Fibroblast of mammary gland (primary cell): Measurements from ENCODE around the gene FBXO3.
A peak's percentile ranks its signal among the peaks of the same experiment; 100 is the strongest.

Experiments used
- DNase-seq: peaks from one replicate; pipeline ENCODE4 v3.0.0-alpha.2; 2010; ENCODE audit warnings: low read depth
- H3K4me3 ChIP-seq: 2 replicates; pipeline ENCODE4 v1.5.1; 2011; ENCODE audit warnings: low read depth, mild to moderate bottlenecking, low read length, moderate library complexity; ENCODE audit not compliant: control insufficient read depth
- TF ChIP-seq, protein P1 (sequence below): conservative IDR thresholded peaks from 2 replicates; pipeline ENCODE4 v1.5.1; 2011; ENCODE audit warnings: low read depth, low read length, inconsistent platforms; ENCODE audit not compliant: control insufficient read depth, insufficient read depth

The FBXO3 gene

DNA sequence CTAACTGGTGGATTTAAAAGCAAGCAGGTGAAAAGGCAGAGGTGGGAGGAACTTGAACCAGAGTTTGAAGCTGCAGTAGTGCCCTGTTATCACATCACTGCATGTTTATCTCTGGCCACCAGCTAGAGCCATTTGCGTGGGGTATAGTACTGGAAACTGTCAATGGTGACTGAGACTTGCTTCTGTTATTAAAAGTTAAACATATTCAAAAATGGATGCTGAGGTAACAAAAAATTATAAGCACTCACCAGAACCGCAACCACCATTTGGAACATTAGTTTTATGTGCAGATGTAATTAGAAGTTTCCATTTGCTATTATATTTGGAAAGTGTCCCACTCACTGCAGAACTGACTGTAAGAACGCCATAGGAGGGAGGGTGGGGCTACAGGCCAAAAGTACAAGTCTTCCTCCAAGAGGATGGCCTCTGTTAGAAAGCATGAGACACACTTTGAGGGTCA is 36.9 kb downstream of the FBXO3 start:
- no peak overlapping the region for H3K4me3 ChIP-seq
- DNase-seq: peak; percentile 49
- TF ChIP-seq, protein P1, sequence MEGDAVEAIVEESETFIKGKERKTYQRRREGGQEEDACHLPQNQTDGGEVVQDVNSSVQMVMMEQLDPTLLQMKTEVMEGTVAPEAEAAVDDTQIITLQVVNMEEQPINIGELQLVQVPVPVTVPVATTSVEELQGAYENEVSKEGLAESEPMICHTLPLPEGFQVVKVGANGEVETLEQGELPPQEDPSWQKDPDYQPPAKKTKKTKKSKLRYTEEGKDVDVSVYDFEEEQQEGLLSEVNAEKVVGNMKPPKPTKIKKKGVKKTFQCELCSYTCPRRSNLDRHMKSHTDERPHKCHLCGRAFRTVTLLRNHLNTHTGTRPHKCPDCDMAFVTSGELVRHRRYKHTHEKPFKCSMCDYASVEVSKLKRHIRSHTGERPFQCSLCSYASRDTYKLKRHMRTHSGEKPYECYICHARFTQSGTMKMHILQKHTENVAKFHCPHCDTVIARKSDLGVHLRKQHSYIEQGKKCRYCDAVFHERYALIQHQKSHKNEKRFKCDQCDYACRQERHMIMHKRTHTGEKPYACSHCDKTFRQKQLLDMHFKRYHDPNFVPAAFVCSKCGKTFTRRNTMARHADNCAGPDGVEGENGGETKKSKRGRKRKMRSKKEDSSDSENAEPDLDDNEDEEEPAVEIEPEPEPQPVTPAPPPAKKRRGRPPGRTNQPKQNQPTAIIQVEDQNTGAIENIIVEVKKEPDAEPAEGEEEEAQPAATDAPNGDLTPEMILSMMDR: no peak

DNA sequence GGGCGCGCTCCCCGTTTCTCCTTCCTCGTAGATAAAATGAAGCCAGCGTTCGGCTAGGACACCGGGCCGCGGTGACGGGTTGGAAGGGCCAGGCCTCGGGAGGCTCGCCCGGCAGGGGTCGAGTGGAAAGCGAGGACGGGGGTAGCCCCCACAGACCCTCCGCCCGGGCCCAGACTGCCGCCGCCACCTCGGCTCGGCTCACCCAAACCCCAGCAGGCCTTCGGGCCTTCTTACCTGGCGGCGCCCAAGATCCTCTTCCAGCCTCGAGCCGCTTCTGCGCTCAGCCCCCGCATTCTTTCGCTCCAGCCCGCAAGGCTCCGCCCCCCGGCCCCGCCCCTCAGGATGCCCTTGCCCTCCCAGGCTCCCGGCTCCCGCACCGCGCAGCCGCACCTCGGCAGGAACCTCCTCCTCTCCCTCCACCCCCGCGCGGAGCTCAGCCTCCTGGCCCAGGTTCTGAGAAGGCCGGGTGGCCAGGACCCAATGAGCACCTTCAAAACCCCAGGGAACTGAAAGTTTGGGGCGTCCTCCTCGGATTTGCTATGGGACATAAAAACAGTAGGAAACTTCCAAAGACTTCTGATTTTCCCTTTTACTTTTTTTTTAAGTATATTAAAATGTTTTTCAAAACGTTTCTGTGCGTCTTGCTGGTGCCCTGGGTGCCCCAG is 38.0 kb downstream of the FBXO3 start, which contains the start of gene CD59:
Gene CD59, minus strand, starts transcription at position 276 of the 665 bp plus-strand sequence. CDS start 13,978 bp downstream, outside the sequence.
- TF ChIP-seq, protein P1: no peak
- DNase-seq: peak; percentile 88
- peak within 1 kb of the TSS; percentile 75 for H3K4me3 ChIP-seq

DNA sequence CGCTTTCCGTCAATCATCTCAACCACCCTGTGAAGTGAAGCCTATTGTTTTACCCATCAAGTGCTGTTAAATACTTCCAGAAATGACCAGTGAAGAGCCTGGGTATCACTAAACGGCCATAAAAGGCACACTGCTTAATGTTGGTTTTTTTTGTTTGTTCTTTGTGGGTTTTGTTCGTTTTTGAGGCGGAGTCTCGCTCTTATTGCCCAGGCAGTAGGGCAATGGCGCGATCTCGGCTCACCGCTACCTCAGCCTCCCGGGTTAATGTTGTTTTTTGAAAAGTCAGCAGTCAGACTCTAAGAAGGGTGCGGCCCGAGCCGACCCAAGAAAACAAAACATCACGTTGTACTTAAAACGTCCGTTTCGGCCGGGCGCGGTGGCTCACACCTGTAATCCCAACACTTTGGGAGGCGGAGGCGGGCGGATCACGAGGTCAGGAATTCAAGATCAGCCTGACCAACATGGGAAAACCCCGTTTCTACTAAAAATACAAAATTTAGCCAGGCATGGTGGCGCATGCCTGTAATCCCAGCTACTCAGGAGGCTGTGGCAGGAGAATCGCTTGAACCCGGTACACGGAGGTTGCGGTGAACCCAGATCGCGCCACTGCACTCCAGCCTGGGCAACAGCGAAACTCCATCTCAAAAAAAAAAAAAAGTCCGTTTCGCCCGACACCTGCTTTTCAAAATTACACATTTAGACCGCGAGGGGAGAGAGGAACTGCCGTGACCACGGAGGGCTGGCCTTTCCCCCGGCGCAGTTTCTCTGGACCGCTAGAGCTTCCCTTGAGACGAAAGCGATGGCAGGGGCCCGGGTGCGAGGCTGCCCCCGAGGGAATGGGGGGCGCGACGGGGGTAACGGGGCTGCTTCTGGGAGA is 38.8 kb downstream of the FBXO3 start:
- peak overlapping the region; percentile 75 for H3K4me3 ChIP-seq
- no peak for DNase-seq
- TF ChIP-seq, protein P1: no peak

DNA sequence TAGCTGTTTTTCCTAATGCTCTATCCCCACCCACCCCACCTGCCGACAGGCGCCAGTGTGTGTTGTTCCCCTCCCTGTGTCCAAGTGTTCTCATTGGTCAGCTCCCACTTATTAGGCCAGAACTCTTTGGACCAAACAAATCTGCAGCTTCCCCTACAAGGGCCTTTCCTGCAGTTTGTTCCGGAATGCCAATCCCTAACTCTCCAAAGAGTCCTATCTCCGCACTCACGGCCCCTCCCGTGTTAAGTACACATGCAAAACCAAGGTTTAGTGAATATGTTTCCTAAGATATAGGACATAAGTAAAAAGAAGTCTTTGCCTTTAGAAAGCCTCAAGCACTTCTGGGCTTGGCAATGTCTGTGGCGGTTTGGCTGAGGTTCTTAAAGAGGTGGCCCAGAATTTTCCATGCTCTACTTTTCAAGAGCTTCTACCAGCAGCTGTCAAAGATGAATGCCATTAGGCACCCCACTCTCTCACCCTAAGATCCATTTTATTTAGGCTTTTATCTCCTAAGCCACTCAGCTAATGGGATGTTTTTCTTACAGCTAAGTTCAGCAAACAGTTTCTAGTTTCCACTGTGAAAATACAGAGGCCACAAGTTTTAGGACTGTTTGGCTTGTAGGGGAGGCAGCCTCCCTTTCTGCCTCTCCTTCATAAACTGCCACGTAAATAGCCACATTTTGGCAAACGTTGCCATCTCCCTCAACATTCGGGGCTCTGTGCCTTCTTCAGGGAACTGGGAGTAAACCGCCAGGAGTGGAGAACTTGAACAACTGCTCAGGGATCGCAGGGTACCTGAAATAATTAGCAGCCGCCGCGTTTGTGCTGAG is 39.7 kb downstream of the FBXO3 start:
- H3K4me3 ChIP-seq: peak overlapping the region; percentile 75
- TF ChIP-seq, protein P1: no peak
- DNase-seq: peak; percentile 59

DNA sequence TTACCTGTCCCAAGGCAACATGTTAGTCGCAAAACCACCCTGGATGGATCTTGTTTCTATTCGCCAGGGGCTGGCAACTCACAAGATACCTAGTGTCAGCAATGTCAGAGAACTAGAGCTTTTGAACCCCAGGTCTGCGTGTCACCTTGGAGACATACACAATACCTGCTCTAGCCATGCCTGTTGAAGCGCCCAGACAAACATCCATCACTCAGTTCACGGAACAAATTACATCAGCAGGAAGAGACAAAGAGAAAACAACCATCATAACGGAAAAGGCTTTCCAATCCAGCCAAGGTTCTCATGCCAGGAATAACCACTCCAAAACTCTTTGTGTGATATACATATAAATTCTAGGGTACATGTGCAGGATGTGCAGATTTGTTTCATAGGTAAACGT is 40.3 kb downstream of the FBXO3 start:
- TF ChIP-seq, protein P1: no peak
- H3K4me3 ChIP-seq: peak overlapping the region; percentile 75
- DNase-seq: no peak

DNA sequence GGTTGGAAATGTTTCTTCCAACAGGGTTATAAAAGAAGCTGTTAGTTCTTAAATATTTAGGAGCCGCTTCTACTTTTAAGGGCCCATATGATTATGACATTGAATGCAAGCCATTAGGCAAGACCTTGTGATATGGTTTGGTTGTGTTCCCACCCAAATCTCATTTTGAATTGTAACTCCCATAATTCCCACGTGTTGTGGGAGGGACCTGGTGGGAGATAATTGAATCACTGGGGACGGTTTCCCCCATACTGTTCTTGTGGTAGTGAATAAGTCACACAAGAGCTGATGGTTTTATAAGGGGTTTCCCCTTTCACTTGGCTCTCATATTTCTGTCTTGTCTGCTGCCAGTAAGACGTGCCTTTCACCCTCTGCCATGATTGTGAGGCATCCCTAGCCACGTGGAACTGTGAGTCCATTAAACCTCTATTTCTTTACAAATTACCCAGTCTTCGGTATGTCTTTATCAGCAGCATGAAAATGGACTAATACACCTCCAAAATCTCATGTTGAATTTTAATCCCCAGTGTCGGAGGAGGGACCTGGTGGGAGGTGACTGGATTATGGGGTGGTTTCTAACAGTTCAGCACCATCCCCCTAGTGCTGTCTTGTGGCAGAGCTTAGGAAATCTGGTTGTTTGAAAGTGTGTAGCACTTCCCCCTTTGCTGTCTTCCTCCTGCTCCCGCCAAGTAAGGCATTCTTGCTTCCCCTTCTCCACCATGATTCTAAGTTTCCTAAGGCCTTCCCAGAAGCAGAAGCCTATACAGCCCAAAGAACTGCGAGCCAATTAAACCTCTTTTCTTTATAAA is 42.4 kb downstream of the FBXO3 start:
- TF ChIP-seq, protein P1: no peak
- no peak overlapping the region for H3K4me3 ChIP-seq
- peak; percentile 69 for DNase-seq
